ENCODE measurements around the gene ADPRHL1.

GRCh38 chr13:113465300-113465699, 12.0 kb upstream of the ADPRHL1 start:
- TF ChIP-seq CTCF (IDR thresholded peaks at IDR 0.05) (no peak), EZH2 (IDR thresholded peaks at IDR 0.05; ENCODE audit: borderline replicate concordance, insufficient read depth, low read depth, low read length, poor library complexity, severe bottlenecking) (no peak)
